Ovary (tissue), 10 donors: ENCODE results near the gene CMIP. TPM values are rescaled to one million over a fixed set of nuclear protein-coding genes. Genes with fewer than 3 reads are reported as not detected.

ENCODE experiments used
- DNase-seq, 5 donors: peaks; one replicate each; pipeline ENCODE4 v3.0.0-alpha.2; 2019 to 2020
- H3K27ac ChIP-seq, 2 donors: fragments of 200-600 bp; one replicate each; pipeline versions ENCODE4 v1.5.1 to v1.8.0; 2019 to 2022
- H3K27me3 ChIP-seq: fragments of 200-600 bp; one replicate; pipeline ENCODE4 v1.8.0; 2022
- H3K36me3 ChIP-seq: fragments of 200-600 bp; sonication (generic); one replicate; pipeline ENCODE4 v1.5.1; 2019
- H3K4me1 ChIP-seq: one replicate; pipeline ENCODE4 v1.8.1; 2013; ENCODE audit warnings: mild to moderate bottlenecking, moderate library complexity; ENCODE audit not compliant: insufficient read depth
- H3K4me3 ChIP-seq: fragments of 200-600 bp; sonication (generic); one replicate; pipeline ENCODE4 v1.5.1; 2017
- H3K9me3 ChIP-seq, 2 donors: fragments of 200-600 bp in 1 of 2; sonication (generic) in 1 of 2; one replicate each; pipeline versions ENCODE4 v1.5.1 to v1.8.1; 2013 to 2019; ENCODE audit warnings: mild to moderate bottlenecking in 1 of 2, moderate library complexity in 1 of 2
- CTCF ChIP-seq, 3 donors: fragments of 450-650 bp in 2 of 3; fragments of 200-600 bp in 1 of 3; IDR thresholded peaks; one replicate each; pipeline versions ENCODE4 v1.5.1 to v1.8.0; 2016 to 2022; ENCODE audit warnings: antibody characterized with exemption in 3 of 3, mild to moderate bottlenecking in 1 of 3
- EP300 ChIP-seq: sonication (generic); formaldehyde crosslinking; IDR thresholded peaks from one replicate; pipeline ENCODE4 v1.6.1; 2017; ENCODE audit warnings: antibody characterized with exemption
- POLR2A ChIP-seq: fragments of 450-650 bp; IDR thresholded peaks from one replicate; pipeline ENCODE4 v1.6.1; 2017; ENCODE audit warnings: antibody characterized with exemption, mild to moderate bottlenecking, moderate library complexity
- WGBS, 3 donors: extraction: QIAGEN DNeasy Blood & Tissue Kit in 1 of 3; methylation state at CpG; one replicate each; pipeline versions ENCODE4 v1.1.5 to v1.1.7; 2013 to 2017; 5-methylcytosine and 5-hydroxymethylcytosine counted together
- intact Hi-C, 4 donors: fragments of 100-400 bp; cut with DNase I; formaldehyde crosslinking; loops; one replicate each; pipeline versions ENCODE4 v1.11.0 to v1.15.1; 2022 to 2023
- long read RNA-seq, 3 donors: library from polyadenylated mRNA in 2 of 3; unstranded in 2 of 3; transcript quantifications; one replicate each; pipeline ENCODE4 v2.0.0 and lab custom pipeline, GENCODE V29; 2021 to 2026
- polyA plus RNA-seq, 2 donors: library from polyadenylated mRNA; stranded (reverse); fragments of 200-250 nt in 1 of 2; fragments of 350-450 nt in 1 of 2; fragmentation: Illumina TruSeq in 1 of 2; extraction: RNeasy Lipid Tissue Mini Kit (QIAGEN cat#74804) in 1 of 2; gene quantifications; one replicate each; pipeline ENCODE4 v1.2.3, GENCODE V29; 2013 to 2014
- total RNA-seq, 7 donors: library from RNA; depleted of rRNA in 2 of 7; stranded (reverse); fragments of >200 nt in 2 of 7; fragmentation: NEBNext Ultra II Directional in 3 of 7; extraction: Animal tissue kit (Norgen Biotek cat#: 25700) in 3 of 7; gene quantifications; one replicate each; pipeline versions ENCODE4 v1.1.0 to v1.2.4, GENCODE V29; 2016 to 2023
- donor health status: DM: no; HTN: no; CAD: no; lungs with moderate emphysema.
- donor health status: DM: no; HTN: no; CAD: no.
- donor health status: Bipolar disorder and iron deficiency.
- donor health status: DM: yes; HTN: yes; CAD: no.
- donor health status: DM: no; HTN: no; CAD: no.
- donor health status: DM: yes; HTN: yes; CAD: no.

The CMIP gene
- total RNA-seq (10 to 100 TPM; 19.4 to 68.2 (median 38.7) TPM), polyA plus RNA-seq (10 to 100 TPM; 28.6 to 37.8 TPM)
- long read RNA-seq, donor 1, partial matches to known transcripts = 1 of 13 reads
- long read RNA-seq, donor 1, other reads (novel, unspliced or antisense) = 9 of 13 reads
- long read RNA-seq, donor 2, full-length matches to known transcripts = 5 of 34 reads
- long read RNA-seq, donor 2, partial matches to known transcripts = 18 of 34 reads
- long read RNA-seq, donor 2, other reads (novel, unspliced or antisense) = 11 of 34 reads
- long read RNA-seq, donor 3, partial matches to known transcripts = 0 of 10 reads
- long read RNA-seq, donor 3, other reads (novel, unspliced or antisense) = 10 of 10 reads

- peak within 1 kb of the TSS; percentile 83 to 96 for H3K27ac ChIP-seq
- H3K36me3 ChIP-seq = no peaks in the 10 kb centered on the region
- intact Hi-C loops = no loop called here
- 0 to 1% (median 0%) methylated on average over 26 to 95 of the region's 114 CpGs for WGBS, 3 donors
- peak within 1 kb of the TSS; percentile 83 for H3K4me3 ChIP-seq
- no peaks in the 10 kb centered on the region for H3K27me3 ChIP-seq
- TF ChIP-seq CTCF (IDR thresholded peaks at IDR 0.05) = no peak
- no peak for TF ChIP-seq POLR2A
- TF ChIP-seq EP300 = no peak
- H3K4me1 ChIP-seq = peaks cover 14% of the 10 kb centered on the region
- no peaks in the 10 kb centered on the region for H3K9me3 ChIP-seq
- DNase-seq = peak; percentile 87 to 93 (median 92)
These were observed at the start of gene CMIP for GRCh38 chr16:81444448-81445121. CMIP (plus strand) TSS chr16:81444808.

- intact Hi-C loops = no loop called here
- no peak overlapping the region for H3K27ac ChIP-seq
- WGBS, 3 donors = 14 to 23% (median 17%) methylated on average over 13 of the region's 13 CpGs
- no peaks in the 10 kb centered on the region for H3K27me3 ChIP-seq
- TF ChIP-seq EP300 (no peak), POLR2A (no peak), CTCF (IDR thresholded peaks at IDR 0.05) (no peak)
- no peaks in the 10 kb centered on the region for H3K36me3 ChIP-seq
- H3K4me1 ChIP-seq = peaks cover 6% of the 10 kb centered on the region
- no peak for DNase-seq
- no peaks in the 10 kb centered on the region for H3K9me3 ChIP-seq
- H3K4me3 ChIP-seq = no peak overlapping the region
These were observed 49.5 kb upstream of the CMIP start for GRCh38 chr16:81394966-81395655.

GRCh38 chr16:81397058-81397878, 47.3 kb upstream of the CMIP start:
- Histone ChIP-seq H3K4me1 (peaks cover 6% of the 10 kb centered on the region), H3K36me3 (no peaks in the 10 kb centered on the region), H3K27me3 (no peaks in the 10 kb centered on the region), H3K9me3 (no peaks in the 10 kb centered on the region), H3K4me3 (no peak overlapping the region), H3K27ac (no peak overlapping the region)
- no peak for TF ChIP-seq POLR2A
- no peak for TF ChIP-seq EP300
- no peak for TF ChIP-seq CTCF (IDR thresholded peaks at IDR 0.05)
- intact Hi-C loops = no loop called here
- WGBS, 3 donors = 87 to 94% (median 90%) methylated on average over 21 of the region's 21 CpGs
- DNase-seq = no peak

- H3K27ac ChIP-seq = no peak overlapping the region
- WGBS, 3 donors = 89 to 91% (median 90%) methylated on average over 14 of the region's 14 CpGs
- no peaks in the 10 kb centered on the region for H3K36me3 ChIP-seq
- H3K9me3 ChIP-seq = no peaks in the 10 kb centered on the region
- TF ChIP-seq CTCF (IDR thresholded peaks at IDR 0.05) (no peak), EP300 (no peak), POLR2A (no peak)
- no peak overlapping the region for H3K4me3 ChIP-seq
- no peak for DNase-seq
- peaks cover 6% of the 10 kb centered on the region for H3K4me1 ChIP-seq
- intact Hi-C loops = no loop called here
- H3K27me3 ChIP-seq = no peaks in the 10 kb centered on the region
These were observed 46.6 kb upstream of the CMIP start for GRCh38 chr16:81397879-81398520.
